Measurements from ENCODE around the gene KRTCAP2. TPM values are rescaled to one million over a fixed set of nuclear protein-coding genes. Genes with fewer than 3 reads are reported as not detected.
A peak's percentile ranks its signal among the peaks of the same experiment; 100 is the strongest.
"Not testable (repeated sequence)": the region's sequence is repeated elsewhere in the genome, so short reads cannot be mapped to it uniquely, and the experiment has no call there.

KRTCAP2 gene
- total RNA-seq: 100 to 1,000 TPM; 124 to 125 TPM

DNA sequence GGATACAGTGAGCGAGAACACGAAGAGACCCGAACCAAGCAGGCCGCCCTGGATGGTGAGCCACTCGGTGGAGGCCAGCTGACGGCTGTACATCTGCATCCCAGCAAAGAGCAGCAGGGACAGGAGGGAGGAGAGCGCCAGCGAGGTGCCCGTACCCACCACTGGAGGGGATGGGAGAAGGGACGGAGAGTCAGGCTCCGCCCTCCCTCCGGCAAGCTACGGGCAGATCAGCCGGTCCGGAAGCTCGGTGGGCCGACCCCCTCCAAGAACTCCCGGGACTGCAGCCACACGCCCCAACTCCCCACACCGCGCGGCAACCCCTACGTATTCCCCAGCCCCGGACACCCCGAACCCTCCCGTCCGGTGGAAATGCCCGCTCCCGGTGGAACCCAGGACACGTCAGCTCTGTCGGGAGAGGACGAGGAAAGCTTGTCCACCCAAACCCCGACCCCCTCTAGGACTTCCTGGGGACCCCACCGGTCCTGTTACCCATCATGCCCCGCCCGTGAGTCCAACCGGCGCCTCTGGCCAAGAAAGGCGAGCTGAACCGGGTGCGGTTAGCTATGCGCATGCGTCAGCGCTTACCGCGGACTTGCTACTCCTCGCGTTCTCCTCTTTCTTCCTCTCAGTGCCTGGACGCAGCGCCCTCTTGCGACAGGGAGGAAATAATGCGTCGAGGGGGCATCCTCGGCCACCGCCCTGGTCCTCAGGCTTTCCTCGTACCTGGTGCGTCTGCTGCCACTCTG lies at the start of gene KRTCAP2:
Gene KRTCAP2 (minus strand): TSS at position 573 of the 746 bp plus-strand sequence. CDS start 80 bp downstream, at position 493.
- peak; percentile 83 for ATAC-seq
- Mint-ChIP-seq H3K27me3 (no peaks in the 10 kb centered on the region), H3K9me3 (no peaks in the 10 kb centered on the region), H3K27ac (peak within 1 kb of the TSS; percentile 98), H3K4me3 (peak within 1 kb of the TSS; percentile 96), H3K4me1 (ENCODE audit: low read depth) (peaks cover 45% of the 10 kb centered on the region), H3K36me3 (ENCODE audit: low read depth) (peaks cover 27% of the 10 kb centered on the region)
- POLR2A ChIA-PET: interaction anchor here (0.6 to 6.9 kb wide), 13 partner anchors 12 to 153 kb away, joined by 3 to 57 read pairs (median 4); partner anchors contain the start of gene THBS3
- TF ChIP-seq CTCF (IDR thresholded peaks at IDR 0.05): peak; percentile 91
- DNase-seq: peak; percentile 97
- CTCF ChIA-PET: interaction anchor here (0.6 to 13.3 kb wide), 47 partner anchors 9 to 579 kb away, joined by 3 to 312 read pairs (median 5); partner anchors contain the start of genes ADAM15, DPM3, EFNA3 and ENTREP3
- intact Hi-C loops (cut with micrococcal nuclease): no loop called here

DNA sequence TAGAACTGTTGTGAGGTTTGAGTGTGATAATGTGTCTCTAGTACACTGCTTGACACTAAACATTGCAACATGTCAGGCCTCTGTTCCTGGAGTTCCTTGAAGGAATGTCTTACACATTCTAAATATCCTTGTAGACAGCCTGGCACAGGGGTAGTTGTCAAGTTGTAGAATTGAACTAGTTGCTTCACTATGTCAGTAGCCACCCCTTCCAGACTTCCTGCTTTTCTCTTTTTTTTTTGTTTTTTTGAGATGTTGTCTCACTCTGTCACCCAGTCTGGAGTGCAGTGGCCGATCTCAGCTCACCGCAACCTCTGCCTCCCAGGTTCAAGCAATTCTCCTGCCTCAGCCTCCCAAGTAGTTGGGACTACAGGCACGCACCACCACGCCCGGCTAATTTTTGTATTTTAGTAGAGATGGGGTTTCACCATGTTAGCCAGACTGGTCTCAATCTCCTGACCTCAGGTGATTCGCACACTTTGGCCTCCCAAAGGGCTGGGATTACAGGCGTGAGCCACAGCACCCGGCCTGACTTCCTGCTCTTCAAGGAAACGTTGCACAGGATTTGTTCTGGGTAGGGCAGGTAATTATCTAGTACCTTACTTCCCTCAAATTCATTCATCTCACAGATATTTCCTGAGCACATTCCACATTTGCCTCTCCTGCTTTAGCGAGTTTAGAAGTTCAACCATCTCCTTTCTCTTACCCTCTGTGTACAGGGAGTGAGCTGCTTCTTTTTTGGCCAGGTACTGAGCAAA lies 47.3 kb upstream of the KRTCAP2 start:
- DNase-seq; intact Hi-C loops (cut with micrococcal nuclease); H3K36me3 Mint-ChIP-seq (ENCODE audit: low read depth); H3K27ac Mint-ChIP-seq; H3K4me3 Mint-ChIP-seq; H3K27me3 Mint-ChIP-seq; ATAC-seq; H3K9me3 Mint-ChIP-seq: not testable (repeated sequence)
- CTCF ChIA-PET: interaction anchor here (1.2 kb wide), 1 partner anchor 13 kb away, joined by 4 read pairs; the partner anchor contains the start of gene THBS3
- peaks cover 24% of the 10 kb centered on the region for H3K4me1 Mint-ChIP-seq (ENCODE audit: low read depth)
- POLR2A ChIA-PET: interaction anchor here (1.2 kb wide), 1 partner anchor 27 kb away, joined by 3 read pairs; no protein-coding TSS in a partner anchor

DNA sequence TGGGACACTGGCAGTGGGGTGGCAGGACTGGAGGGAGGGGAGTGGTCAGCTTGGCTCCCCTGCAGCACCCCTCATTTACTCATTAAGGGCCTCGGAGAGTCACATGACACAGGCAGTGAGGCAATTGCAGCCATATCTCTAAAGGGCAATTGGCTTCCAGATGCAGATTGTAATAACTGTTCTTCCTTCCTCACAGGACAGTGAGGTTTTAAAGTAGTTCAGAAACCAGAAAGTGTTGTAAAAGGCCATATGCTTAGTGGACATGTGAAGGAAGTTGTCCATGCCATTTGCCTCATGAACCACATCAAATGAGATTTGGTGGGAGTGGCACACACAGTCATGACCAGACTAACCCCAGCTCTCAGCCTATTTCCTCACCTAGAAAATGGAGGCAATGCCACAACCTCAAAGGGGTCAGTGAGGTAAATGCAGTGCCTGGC lies 46.5 kb upstream of the KRTCAP2 start:
- no peak for TF ChIP-seq CTCF (IDR thresholded peaks at IDR 0.05)
- no peaks in the 10 kb centered on the region for H3K27me3 Mint-ChIP-seq
- intact Hi-C loops (cut with micrococcal nuclease): no loop called here
- H3K36me3 Mint-ChIP-seq (ENCODE audit: low read depth): peaks cover 3% of the 10 kb centered on the region
- peak overlapping the region; percentile 49 for H3K27ac Mint-ChIP-seq
- H3K9me3 Mint-ChIP-seq: no peaks in the 10 kb centered on the region
- peaks cover 18% of the 10 kb centered on the region for H3K4me1 Mint-ChIP-seq (ENCODE audit: low read depth)
- H3K4me3 Mint-ChIP-seq: no peak overlapping the region
- peak; percentile 30 for ATAC-seq
- ChIA-PET POLR2A (interaction anchor here (0.7 to 1.2 kb wide), 4 partner anchors 10 to 26 kb away, joined by 3 to 5 read pairs (median 4); partner anchors contain the start of gene THBS3), CTCF (interaction anchor here (0.8 to 1.5 kb wide), 4 partner anchors 13 to 44 kb away, joined by 3 to 5 read pairs (median 4); no protein-coding TSS in a partner anchor)
- DNase-seq: no peak

GRCh38 chr1:155218854-155219591 lies 45.9 kb upstream of the KRTCAP2 start:
- H3K9me3 Mint-ChIP-seq: no peaks in the 10 kb centered on the region
- ATAC-seq (peak; percentile 32), DNase-seq (peak; percentile 42)
- ChIA-PET POLR2A (interaction anchor here (0.7 to 1.2 kb wide), 5 partner anchors 9 to 26 kb away, joined by 3 to 5 read pairs (median 3); partner anchors contain the start of gene THBS3), CTCF (interaction anchor here (0.7 to 1.5 kb wide), 6 partner anchors 12 to 103 kb away, joined by 3 to 5 read pairs (median 4); no protein-coding TSS in a partner anchor)
- H3K4me1 Mint-ChIP-seq (ENCODE audit: low read depth): peaks cover 16% of the 10 kb centered on the region
- TF ChIP-seq CTCF (IDR thresholded peaks at IDR 0.05): no peak
- peak overlapping the region; percentile 49 for H3K27ac Mint-ChIP-seq
- no peaks in the 10 kb centered on the region for H3K27me3 Mint-ChIP-seq
- no peak overlapping the region for H3K4me3 Mint-ChIP-seq
- peaks cover 3% of the 10 kb centered on the region for H3K36me3 Mint-ChIP-seq (ENCODE audit: low read depth)
- intact Hi-C loops (cut with micrococcal nuclease): no loop called here

GRCh38 chr1:155214702-155215101 lies 41.6 kb upstream of the KRTCAP2 start:
- intact Hi-C loops (cut with micrococcal nuclease); POLR2A ChIA-PET; H3K9me3 Mint-ChIP-seq; H3K36me3 Mint-ChIP-seq (ENCODE audit: low read depth); DNase-seq; H3K4me3 Mint-ChIP-seq; H3K27me3 Mint-ChIP-seq; CTCF ChIA-PET: not testable (repeated sequence)
- peaks cover 22% of the 10 kb centered on the region for H3K4me1 Mint-ChIP-seq (ENCODE audit: low read depth)
- H3K27ac Mint-ChIP-seq: peak overlapping the region; percentile 0
- peak; percentile 34 for ATAC-seq

DNA sequence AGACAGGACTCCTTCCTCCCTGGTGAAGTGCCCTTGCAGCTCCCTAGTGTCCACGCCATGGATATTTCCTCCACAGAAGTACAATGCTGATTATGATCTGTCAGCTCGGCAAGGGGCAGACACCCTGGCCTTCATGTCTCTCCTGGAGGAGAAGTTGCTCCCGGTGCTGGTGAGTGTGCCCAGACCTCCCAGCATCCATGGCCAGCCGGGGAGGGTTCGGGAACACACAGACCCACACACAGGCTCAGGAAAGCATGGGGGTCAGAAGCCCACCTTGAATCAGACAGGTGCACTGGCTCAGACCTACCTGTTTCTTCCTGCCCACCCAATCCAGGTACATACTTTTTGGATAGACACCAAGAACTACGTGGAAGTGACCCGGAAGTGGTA lies 38.9 kb upstream of the KRTCAP2 start:
- DNase-seq; H3K27ac Mint-ChIP-seq; H3K27me3 Mint-ChIP-seq; H3K4me3 Mint-ChIP-seq; intact Hi-C loops (cut with micrococcal nuclease); H3K9me3 Mint-ChIP-seq; POLR2A ChIA-PET; ATAC-seq; H3K36me3 Mint-ChIP-seq (ENCODE audit: low read depth): not testable (repeated sequence)
- peaks cover 25% of the 10 kb centered on the region for H3K4me1 Mint-ChIP-seq (ENCODE audit: low read depth)
- CTCF ChIA-PET: interaction anchor here (1.3 to 7.4 kb wide), 2 partner anchors 13 to 39 kb away, joined by 4 to 47 read pairs; no protein-coding TSS in a partner anchor

DNA sequence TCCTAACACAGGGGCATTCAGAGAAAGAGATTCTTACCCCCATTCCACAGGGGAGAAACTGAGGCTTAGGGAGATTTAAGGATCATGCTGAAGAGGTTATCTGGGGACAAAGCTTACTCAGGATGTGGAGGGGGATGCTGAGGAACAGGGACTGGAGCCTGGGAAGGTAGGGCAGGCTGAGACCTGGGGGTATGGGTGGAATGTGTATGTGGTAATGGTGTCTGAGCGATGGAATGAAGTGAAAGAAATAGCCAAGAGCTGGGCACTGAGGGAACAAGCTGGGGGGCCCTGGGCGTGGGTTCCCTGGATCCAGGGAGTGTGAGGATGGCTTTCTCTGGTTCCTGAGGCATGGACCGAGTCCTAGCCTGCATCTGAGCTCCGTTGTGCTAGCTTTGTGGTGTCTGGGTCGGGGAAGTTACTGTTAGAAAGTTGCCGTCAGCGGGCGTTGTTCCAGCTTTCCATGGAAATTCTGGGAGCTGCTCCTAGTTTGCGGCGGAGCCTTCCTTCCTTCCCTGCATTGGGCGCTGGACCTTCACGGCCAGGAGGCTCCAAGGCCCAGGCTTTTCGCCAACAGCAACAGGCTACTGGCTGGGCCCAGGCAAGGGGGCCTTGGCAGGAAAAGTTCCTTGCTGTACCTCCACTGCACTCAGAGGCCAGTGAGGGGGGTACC lies 38.4 kb upstream of the KRTCAP2 start:
- H3K36me3 Mint-ChIP-seq (ENCODE audit: low read depth); DNase-seq; H3K4me3 Mint-ChIP-seq; H3K9me3 Mint-ChIP-seq; intact Hi-C loops (cut with micrococcal nuclease); H3K27ac Mint-ChIP-seq; H3K27me3 Mint-ChIP-seq; ATAC-seq: not testable (repeated sequence)
- peaks cover 29% of the 10 kb centered on the region for H3K4me1 Mint-ChIP-seq (ENCODE audit: low read depth)
- ChIA-PET CTCF (interaction anchor here (1.3 to 7.4 kb wide), 2 partner anchors 13 to 39 kb away, joined by 4 to 47 read pairs; no protein-coding TSS in a partner anchor), POLR2A (interaction anchor here (0.7 kb wide), 1 partner anchor 19 kb away, joined by 3 read pairs; no protein-coding TSS in a partner anchor)

All from activated CD8-positive, alpha-beta T cell treated with anti-CD3 and anti-CD28 coated beads for 36 hours (primary cell).